Osteoblast (primary cell): ENCODE data around the gene ABCD2. TPM values are rescaled to one million over a fixed set of nuclear protein-coding genes. Genes with fewer than 3 reads are reported as not detected.

Experiments used
- DNase-seq: peaks from one replicate; pipeline ENCODE4 v3.0.0; 2011; ENCODE audit warnings: low spot score, mixed read lengths; ENCODE audit not compliant: insufficient read length; ENCODE audit errors: missing footprints
- H2AFZ ChIP-seq: 2 replicates; pipeline ENCODE4 v1.6.0; 2011; ENCODE audit warnings: mild to moderate bottlenecking, low read length
- H3K27ac ChIP-seq: 2 replicates; pipeline ENCODE4 v1.5.1; 2011; ENCODE audit warnings: mild to moderate bottlenecking, low read depth, low read length, moderate library complexity
- H3K27me3 ChIP-seq: 2 replicates; pipeline ENCODE4 v1.6.0; 2012; ENCODE audit warnings: mild to moderate bottlenecking, control low read depth, inconsistent platforms, low read length, moderate library complexity; ENCODE audit not compliant: insufficient read depth
- H3K36me3 ChIP-seq: 2 replicates; pipeline ENCODE4 v1.5.1; 2011; ENCODE audit warnings: mild to moderate bottlenecking, low read length, control low read depth, moderate library complexity; ENCODE audit not compliant: insufficient read depth
- H3K4me1 ChIP-seq: 2 replicates; pipeline ENCODE4 v1.5.1; 2011; ENCODE audit warnings: mild to moderate bottlenecking, low read length, control low read depth, moderate library complexity; ENCODE audit not compliant: insufficient read depth
- H3K4me2 ChIP-seq: 2 replicates; pipeline ENCODE4 v1.6.0; 2011; ENCODE audit warnings: mild to moderate bottlenecking, low read length; ENCODE audit not compliant: insufficient read depth
- H3K4me3 ChIP-seq: fragments of 200-600 bp; sonication (generic); 3 replicates; pipeline ENCODE4 v1.5.1; 2012; ENCODE audit warnings: mild to moderate bottlenecking, low read length, inconsistent platforms; ENCODE audit not compliant: insufficient read depth
- H3K79me2 ChIP-seq: 2 replicates; pipeline ENCODE4 v1.6.0; 2012; ENCODE audit warnings: mild to moderate bottlenecking, low read length, control low read depth, inconsistent platforms; ENCODE audit not compliant: insufficient read depth
- H3K9me3 ChIP-seq: 2 replicates; pipeline ENCODE4 v1.5.1; 2011; ENCODE audit warnings: low read depth, low read length, control low read depth
- H4K20me1 ChIP-seq: 2 replicates; pipeline ENCODE4 v1.6.0; 2012; ENCODE audit warnings: mild to moderate bottlenecking, low read length, control low read depth; ENCODE audit not compliant: insufficient read depth
- total RNA-seq: library from RNA; depleted of rRNA; stranded (reverse); fragments of >200 nt; gene quantifications from 2 replicates; pipeline ENCODE4 v1.2.3, GENCODE V29; 2012
- TF ChIP-seq, protein P1 (sequence below): IDR thresholded peaks from 2 replicates; pipeline ENCODE4 v1.5.1; 2011; ENCODE audit warnings: mild to moderate bottlenecking, low read depth, low read length, moderate library complexity; ENCODE audit errors: extremely low read depth

The ABCD2 gene
- total RNA-seq, 1 donor, result under 0.01 TPM

DNA sequence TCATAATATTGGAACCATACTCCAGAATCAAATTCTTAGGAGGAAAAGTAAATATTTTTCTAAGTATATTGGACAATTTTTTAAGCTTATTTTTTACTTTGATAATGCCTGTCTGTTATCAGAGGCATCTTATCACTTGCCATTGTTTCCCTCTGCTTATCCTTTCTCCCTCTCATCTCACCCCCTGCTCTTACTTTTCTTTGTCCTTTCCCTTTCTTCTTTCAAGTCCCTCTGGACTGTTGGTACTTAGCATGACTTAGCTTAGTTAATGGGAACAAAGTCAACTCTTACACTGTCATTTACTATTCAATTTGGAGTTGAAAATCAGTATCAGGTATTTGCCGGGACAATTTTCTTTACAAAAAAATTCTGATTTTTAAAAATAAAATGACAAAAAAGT, 45.2 kb downstream of the ABCD2 start:
- Histone ChIP-seq H3K79me2 (no peaks in the 10 kb centered on the region), H3K4me3 (no peak overlapping the region), H3K27me3 (no peaks in the 10 kb centered on the region), H3K9me3 (no peaks in the 10 kb centered on the region), H4K20me1 (no peaks in the 10 kb centered on the region), H3K36me3 (no peaks in the 10 kb centered on the region), H2AFZ (no peak overlapping the region), H3K27ac (no peak overlapping the region), H3K4me2 (no peak overlapping the region), H3K4me1 (no peaks in the 10 kb centered on the region)
- DNase-seq, result no peak
- TF ChIP-seq, protein P1, sequence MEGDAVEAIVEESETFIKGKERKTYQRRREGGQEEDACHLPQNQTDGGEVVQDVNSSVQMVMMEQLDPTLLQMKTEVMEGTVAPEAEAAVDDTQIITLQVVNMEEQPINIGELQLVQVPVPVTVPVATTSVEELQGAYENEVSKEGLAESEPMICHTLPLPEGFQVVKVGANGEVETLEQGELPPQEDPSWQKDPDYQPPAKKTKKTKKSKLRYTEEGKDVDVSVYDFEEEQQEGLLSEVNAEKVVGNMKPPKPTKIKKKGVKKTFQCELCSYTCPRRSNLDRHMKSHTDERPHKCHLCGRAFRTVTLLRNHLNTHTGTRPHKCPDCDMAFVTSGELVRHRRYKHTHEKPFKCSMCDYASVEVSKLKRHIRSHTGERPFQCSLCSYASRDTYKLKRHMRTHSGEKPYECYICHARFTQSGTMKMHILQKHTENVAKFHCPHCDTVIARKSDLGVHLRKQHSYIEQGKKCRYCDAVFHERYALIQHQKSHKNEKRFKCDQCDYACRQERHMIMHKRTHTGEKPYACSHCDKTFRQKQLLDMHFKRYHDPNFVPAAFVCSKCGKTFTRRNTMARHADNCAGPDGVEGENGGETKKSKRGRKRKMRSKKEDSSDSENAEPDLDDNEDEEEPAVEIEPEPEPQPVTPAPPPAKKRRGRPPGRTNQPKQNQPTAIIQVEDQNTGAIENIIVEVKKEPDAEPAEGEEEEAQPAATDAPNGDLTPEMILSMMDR, result no peak

DNA sequence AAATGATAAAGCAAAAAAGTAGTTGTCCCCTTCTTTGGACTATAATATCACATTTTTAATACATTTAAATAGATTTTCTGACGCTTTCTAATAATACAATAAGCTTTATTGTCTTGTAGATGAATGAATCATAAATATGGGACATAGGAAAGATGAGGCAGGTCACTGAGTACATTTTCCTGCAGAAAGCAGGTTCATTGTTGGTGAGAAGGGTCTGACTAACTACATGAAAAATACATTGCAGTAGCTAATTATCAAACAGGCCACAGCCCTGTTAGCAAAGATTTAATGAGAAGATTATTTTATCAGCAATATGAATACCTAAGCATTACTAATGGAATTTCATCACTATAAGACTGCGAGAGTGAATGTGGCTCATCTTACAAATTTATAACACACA, 45.6 kb downstream of the ABCD2 start:
- Histone ChIP-seq H3K9me3 (no peaks in the 10 kb centered on the region), H3K4me1 (no peaks in the 10 kb centered on the region), H3K27me3 (no peaks in the 10 kb centered on the region), H3K4me3 (no peak overlapping the region), H3K27ac (no peak overlapping the region), H4K20me1 (no peaks in the 10 kb centered on the region), H3K36me3 (no peaks in the 10 kb centered on the region), H3K79me2 (no peaks in the 10 kb centered on the region), H3K4me2 (no peak overlapping the region), H2AFZ (no peak overlapping the region)
- DNase-seq, result no peak
- TF ChIP-seq, protein P1, result no peak

DNA sequence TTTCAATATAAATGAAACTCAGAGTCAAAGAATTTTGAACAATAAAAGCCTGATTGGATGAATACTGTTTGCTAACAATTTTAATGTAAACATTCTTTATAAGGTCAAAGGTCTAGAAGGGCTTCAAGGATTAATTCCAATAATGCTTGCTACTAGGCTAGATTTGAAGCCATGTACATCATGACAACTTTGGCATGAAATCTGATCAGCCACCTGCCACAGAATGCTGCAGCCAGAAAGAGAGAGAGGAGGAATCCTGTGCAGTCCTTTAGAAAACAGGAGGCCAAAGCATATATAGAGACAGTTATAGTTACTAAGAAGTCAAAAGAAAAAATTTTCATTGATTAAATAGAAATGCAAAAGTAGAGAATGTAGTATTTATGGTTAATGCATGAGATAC, 47.1 kb downstream of the ABCD2 start:
- H3K27ac ChIP-seq, result no peak overlapping the region
- no peaks in the 10 kb centered on the region for H3K4me1 ChIP-seq
- H3K79me2 ChIP-seq, result no peaks in the 10 kb centered on the region
- DNase-seq, result no peak
- no peak overlapping the region for H3K4me3 ChIP-seq
- TF ChIP-seq, protein P1, result no peak
- H3K9me3 ChIP-seq, result no peaks in the 10 kb centered on the region
- no peaks in the 10 kb centered on the region for H3K27me3 ChIP-seq
- no peaks in the 10 kb centered on the region for H4K20me1 ChIP-seq
- no peak overlapping the region for H3K4me2 ChIP-seq
- H3K36me3 ChIP-seq, result no peaks in the 10 kb centered on the region
- H2AFZ ChIP-seq, result no peak overlapping the region

DNA sequence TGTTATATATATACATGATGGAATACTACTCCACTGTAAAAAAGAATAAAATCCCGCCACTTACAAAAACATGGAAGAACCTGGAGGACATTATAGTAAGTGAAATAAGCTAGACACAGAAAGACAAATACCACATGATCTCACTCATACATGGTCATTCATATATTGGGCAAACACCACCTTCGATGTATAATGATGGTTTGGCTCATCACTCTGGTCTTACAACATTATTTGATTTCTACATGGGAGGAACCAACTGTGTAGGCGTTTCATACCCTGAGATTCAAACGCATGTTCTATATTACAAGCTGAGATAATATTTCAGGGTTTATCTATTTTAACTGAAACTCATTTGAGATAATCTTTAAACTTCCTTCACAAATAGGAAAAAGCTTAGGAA, 48.3 kb downstream of the ABCD2 start:
- Histone ChIP-seq H3K4me2 (no peak overlapping the region), H3K36me3 (no peaks in the 10 kb centered on the region), H3K27ac (no peak overlapping the region), H2AFZ (no peak overlapping the region), H3K4me3 (no peak overlapping the region), H3K4me1 (no peaks in the 10 kb centered on the region), H4K20me1 (no peaks in the 10 kb centered on the region), H3K79me2 (no peaks in the 10 kb centered on the region), H3K9me3 (no peaks in the 10 kb centered on the region), H3K27me3 (no peaks in the 10 kb centered on the region)
- TF ChIP-seq, protein P1, result no peak
- DNase-seq, result no peak
